Measurements from ENCODE around the gene COLEC11.

DNA sequence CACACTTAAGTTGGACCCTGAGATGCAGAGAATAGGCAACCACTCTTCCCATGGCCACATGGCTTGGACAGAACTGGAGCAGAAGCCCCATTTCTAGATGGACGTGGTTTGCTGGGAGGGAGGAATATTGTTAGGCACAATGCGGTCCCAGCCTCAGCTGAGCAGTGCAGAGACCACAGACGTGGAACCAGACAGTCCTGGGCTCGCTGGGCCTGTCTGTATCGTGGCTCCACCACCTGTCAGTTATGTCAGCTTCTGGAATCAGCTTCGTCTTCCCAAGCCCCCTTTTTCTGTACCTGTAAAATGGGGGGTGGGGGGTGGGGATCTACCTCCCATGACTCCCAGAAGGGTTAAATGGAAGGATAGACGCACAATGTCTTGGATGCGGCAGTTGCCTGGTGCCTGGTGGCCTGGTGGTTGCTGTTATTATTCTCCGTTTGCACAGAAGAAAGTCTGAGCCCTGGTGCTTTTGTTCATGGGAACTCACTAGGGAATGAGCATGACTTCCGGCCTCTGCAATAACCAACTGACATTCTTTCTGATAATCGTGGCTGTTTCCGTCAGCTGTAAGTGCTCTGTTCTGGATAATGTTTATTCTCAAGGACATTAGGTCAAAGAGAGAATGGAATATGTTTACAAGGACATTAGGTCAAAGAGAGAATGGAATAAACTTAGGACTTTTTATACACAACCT is 31.4 kb downstream of the COLEC11 start:
- no peak for TF ChIP-seq CTCF (conservative IDR thresholded peaks at IDR 0.05; ENCODE audit: low read length)
- TF ChIP-seq EZH2phosphoT487 (IDR thresholded peaks at IDR 0.05; ENCODE audit: borderline replicate concordance, low read depth, low read length) = no peak

Data from OCI-LY7 (cell line).